Small intestine (tissue), 7 donors: Measurements from ENCODE around the gene ADGRG6. TPM values are rescaled to one million over a fixed set of nuclear protein-coding genes. Genes with fewer than 3 reads are reported as not detected.
A peak's percentile ranks its signal among the peaks of the same experiment; 100 is the strongest.

Experiments
- DNase-seq, 2 donors: peaks; one replicate each; pipeline versions ENCODE4 v3.0.0 to v3.0.0-alpha.2; 2013
- FAIRE-seq: peaks from 2 replicates; lab custom pipeline; 2012; peaks lifted over from hg19 to GRCh38; lab: Jason Lieb, UNC
- H3K27ac ChIP-seq, 3 donors: one replicate each; pipeline ENCODE4 v1.5.1; 2013; ENCODE audit warnings: low read length in 2 of 3, mild to moderate bottlenecking in 2 of 3, control low read depth in 1 of 3, inconsistent platforms in 1 of 3, low read depth in 1 of 3, moderate library complexity in 1 of 3
- H3K27me3 ChIP-seq, 3 donors: one replicate each; pipeline ENCODE4 v1.6.1; 2013; ENCODE audit warnings: low read length in 3 of 3, inconsistent platforms in 1 of 3; ENCODE audit not compliant: control insufficient read depth in 3 of 3, insufficient read depth in 3 of 3
- H3K36me3 ChIP-seq, 3 donors: one replicate each; pipeline ENCODE4 v1.6.1; 2013; ENCODE audit warnings: low read length in 3 of 3, inconsistent platforms in 1 of 3, low read depth in 1 of 3, mild to moderate bottlenecking in 1 of 3, moderate library complexity in 1 of 3; ENCODE audit not compliant: control insufficient read depth in 3 of 3, insufficient read depth in 2 of 3
- H3K4me1 ChIP-seq, 3 donors: one replicate each; pipeline ENCODE4 v1.6.1; 2013; ENCODE audit warnings: low read length in 2 of 3, inconsistent platforms in 1 of 3, low read depth in 1 of 3, mild to moderate bottlenecking in 1 of 3, moderate library complexity in 1 of 3; ENCODE audit not compliant: control insufficient read depth in 3 of 3, insufficient read depth in 2 of 3
- H3K4me3 ChIP-seq, 3 donors: one replicate each; pipeline ENCODE4 v1.5.1; 2013; ENCODE audit warnings: low read length in 3 of 3, control low read depth in 1 of 3, inconsistent platforms in 1 of 3, low read depth in 1 of 3, mild to moderate bottlenecking in 1 of 3, moderate library complexity in 1 of 3
- H3K9me3 ChIP-seq, 2 donors: one replicate each; pipeline ENCODE4 v1.6.1; 2013; ENCODE audit warnings: low read depth in 1 of 2, low read length in 1 of 2; ENCODE audit not compliant: control insufficient read depth in 2 of 2, insufficient read depth in 1 of 2
- WGBS, 3 donors: extraction: QIAGEN DNeasy Blood & Tissue Kit; methylation state at CpG; one replicate each; pipeline ENCODE4 v1.1.7; 2013; 5-methylcytosine and 5-hydroxymethylcytosine counted together
- polyA plus RNA-seq, 4 donors: library from polyadenylated mRNA; stranded (reverse) in 3 of 4; unstranded in 1 of 4; fragments of 200-250 nt in 3 of 4; fragments of 120-200 nt in 1 of 4; gene quantifications; one replicate each; pipeline versions ENCODE4 v1.2.1 to v1.2.3, GENCODE V29; 2013
- donor health status: healthy with polysubstance abuse.
- donor health status: control.
- donor health status: control.
- donor health status: Bipolar disorder and iron deficiency.
- donor health status: healthy.

ADGRG6 gene
- polyA plus RNA-seq, 4 donors = 5.4 to 25.8 (median 11.1) TPM

DNA sequence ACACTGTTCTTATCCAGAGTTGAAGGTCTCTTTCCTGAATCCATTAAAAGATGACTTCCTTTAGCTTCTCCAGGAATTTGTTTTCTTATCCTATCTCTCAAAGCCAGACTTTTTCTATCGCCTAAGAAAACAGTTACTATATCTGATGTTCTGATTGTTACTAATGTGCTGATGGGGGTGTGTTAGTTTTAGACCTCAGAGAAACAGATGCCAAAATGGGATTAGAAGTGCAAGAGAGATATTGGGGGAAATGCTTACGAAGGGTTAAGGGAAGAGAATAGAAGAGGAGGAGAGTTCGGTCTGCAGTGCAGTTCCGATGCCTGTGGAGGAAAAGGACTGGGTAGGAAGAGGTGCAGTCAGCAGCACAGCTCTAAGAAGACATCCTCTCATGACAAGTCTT, 35.7 kb upstream of the ADGRG6 start:
- Histone ChIP-seq H3K27ac (no peak overlapping the region), H3K36me3 (no peaks in the 10 kb centered on the region), H3K4me1 (peaks cover 0 to 5% (median 2%) of the 10 kb centered on the region in 3 donors), H3K4me3 (no peak overlapping the region), H3K9me3 (no peaks in the 10 kb centered on the region), H3K27me3 (no peaks in the 10 kb centered on the region)
- 79 to 89% (median 89%) methylated on average over 4 of the region's 4 CpGs for WGBS, 3 donors
- FAIRE-seq (no peak), DNase-seq (no peak)

DNA sequence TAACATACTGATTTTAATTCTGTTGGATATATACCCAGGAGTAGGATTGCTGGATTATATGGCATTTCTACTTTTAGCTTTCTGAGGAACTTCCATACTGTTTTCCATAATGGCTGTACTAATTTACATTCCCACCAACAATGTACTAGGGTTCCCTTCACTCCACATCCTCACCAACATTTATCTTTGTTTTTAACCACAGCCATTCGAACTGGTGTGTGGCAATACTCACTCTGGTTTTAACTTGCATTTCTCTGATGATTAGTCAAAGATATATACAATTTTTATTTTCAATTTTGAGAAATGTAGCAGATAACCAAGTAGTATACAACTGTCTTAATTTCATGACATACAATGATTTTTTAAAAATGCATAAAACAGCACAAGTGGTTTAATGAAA, 30.3 kb upstream of the ADGRG6 start:
- Histone ChIP-seq H3K27ac (no peak overlapping the region), H3K9me3 (no peaks in the 10 kb centered on the region), H3K4me1 (peaks cover 0 to 22% (median 2%) of the 10 kb centered on the region in 3 donors), H3K27me3 (no peaks in the 10 kb centered on the region), H3K36me3 (no peaks in the 10 kb centered on the region), H3K4me3 (no peak overlapping the region)
- no peak for FAIRE-seq
- 65 to 93% (median 75%) methylated on average over 1 of the region's 1 CpG for WGBS, 3 donors
- no peak for DNase-seq

DNA sequence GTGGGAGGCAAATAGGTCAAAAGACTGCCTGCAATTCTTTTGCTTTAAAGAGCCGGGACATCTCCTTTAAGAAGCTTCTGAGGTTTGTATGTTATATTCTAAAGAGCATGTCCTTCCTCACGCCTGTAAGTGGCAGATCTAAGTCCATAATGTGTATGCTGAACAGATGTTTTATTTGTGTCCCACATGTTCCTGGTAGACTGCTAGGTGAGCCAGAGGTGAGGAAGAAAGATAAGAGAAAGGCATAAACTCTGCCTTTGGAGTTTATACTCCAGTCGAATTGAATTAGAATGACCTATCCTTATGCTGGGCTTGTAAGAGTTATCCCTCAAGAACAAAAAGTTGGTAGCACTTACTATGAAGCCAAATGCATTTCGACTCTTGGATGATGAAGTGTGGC, 27.2 kb upstream of the ADGRG6 start:
- no peaks in the 10 kb centered on the region for H3K9me3 ChIP-seq
- H3K4me3 ChIP-seq = no peak overlapping the region
- peak; percentile 55 to 79 for DNase-seq
- peak overlapping the region in 2 of 3 donors; percentile 48 to 77 for H3K27ac ChIP-seq
- no peaks in the 10 kb centered on the region for H3K27me3 ChIP-seq
- 41 to 63% (median 49%) methylated on average over 4 of the region's 4 CpGs for WGBS, 3 donors
- FAIRE-seq = no peak
- no peaks in the 10 kb centered on the region for H3K36me3 ChIP-seq
- H3K4me1 ChIP-seq = peaks cover 0 to 28% (median 2%) of the 10 kb centered on the region in 3 donors

DNA sequence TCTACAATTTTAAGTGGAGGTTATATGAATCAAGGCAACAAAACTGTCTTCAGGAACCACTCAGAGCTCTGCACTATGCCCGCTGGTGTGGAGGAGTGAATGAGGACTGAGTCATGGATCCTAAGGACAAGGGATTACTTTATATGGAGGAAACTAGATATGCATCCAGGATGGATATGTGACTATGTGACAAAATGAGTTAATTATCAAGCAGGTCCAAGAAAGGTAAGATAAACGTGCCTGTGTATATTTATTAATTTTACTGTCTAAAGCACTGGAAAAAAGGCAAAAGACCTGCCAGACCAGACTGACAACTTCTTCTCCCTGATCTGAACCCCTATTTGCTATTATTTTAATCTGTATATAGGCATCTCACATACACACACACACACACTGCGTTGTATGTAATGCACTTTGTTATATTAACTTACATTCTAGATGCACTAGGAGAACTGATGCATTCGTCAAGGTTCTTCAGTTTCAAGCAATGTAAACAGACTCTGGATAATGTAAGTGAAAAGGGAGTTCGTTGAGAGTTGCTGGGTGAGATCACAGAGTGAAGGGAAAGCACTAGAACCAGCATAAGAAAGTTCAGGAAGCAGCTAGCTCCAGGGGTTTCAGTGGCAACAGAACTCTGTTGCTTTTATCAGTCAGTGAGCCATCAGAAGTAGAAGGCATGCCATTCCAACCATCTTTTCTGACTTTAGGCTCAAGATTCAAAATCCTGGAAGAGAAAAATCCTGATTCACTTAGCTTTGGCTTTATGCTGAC, 26.4 kb upstream of the ADGRG6 start:
- Histone ChIP-seq H3K27me3 (no peaks in the 10 kb centered on the region), H3K27ac (peak overlapping the region in 2 of 3 donors; percentile 32 to 77), H3K4me3 (no peak overlapping the region), H3K9me3 (no peaks in the 10 kb centered on the region), H3K36me3 (no peaks in the 10 kb centered on the region), H3K4me1 (peaks cover 0 to 32% (median 2%) of the 10 kb centered on the region in 3 donors)
- FAIRE-seq (no peak), DNase-seq (peak; percentile 74 to 88)
- 7 to 38% (median 24%) methylated on average over 5 of the region's 5 CpGs for WGBS, 3 donors

DNA sequence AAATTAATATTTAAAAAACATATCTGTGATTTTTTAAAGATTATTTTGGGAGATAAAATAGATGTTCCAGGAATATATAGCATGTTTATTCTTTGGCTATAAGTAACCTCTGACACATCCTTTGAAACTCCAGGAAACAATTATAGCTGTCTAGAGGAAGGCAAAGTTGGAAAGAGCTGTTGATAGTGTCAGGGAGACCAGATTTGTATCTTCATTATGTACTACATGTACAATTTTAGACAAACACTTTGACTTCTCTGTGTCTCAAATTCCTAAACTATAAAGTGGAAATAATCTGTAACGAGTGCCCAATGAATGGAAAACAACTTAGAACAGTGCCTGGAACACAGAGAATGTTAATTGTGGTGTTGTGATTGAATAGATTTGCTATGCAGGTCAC, 25.6 kb upstream of the ADGRG6 start:
- no peak for FAIRE-seq
- Histone ChIP-seq H3K9me3 (peaks cover 0 to 3% of the 10 kb centered on the region in 2 donors), H3K27me3 (no peaks in the 10 kb centered on the region)

DNA sequence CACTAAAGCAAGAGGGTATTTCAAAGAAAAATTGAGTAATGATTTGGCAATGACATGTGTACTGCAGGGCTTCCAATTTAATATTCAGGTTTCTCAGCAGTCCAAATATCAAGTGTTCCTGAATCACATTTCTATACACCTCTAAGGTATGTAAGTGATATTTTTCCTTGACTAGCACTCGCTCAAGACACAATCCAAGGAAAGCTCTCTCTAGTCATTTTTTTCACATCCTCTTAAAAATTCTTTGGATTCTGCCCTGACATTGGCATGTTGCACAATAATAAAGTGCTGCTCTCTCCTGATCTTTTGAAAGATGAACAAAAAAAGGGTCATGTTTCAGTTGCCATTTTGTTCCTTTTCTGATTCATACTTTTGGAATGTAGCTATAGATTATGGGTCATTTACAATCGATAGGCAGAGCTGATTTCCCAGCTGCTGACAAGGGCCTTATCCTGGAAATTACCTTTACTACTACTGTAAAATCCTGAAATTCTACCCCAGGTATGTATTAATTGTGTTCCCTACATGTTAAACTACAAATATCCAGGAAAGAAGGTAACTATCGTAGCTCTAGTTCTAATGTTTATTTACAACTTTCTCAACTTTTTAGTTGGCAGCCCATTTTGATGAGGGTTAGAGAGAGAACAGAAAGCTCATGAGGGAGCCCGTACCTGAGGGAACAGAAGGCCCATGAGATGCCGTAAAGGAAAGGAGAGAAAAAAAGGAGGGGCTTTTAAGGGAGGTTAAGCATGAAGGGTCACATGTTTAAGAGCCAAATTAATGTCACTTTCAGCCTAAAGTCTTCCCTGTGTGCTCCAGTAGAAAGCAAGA, 22.2 kb upstream of the ADGRG6 start:
- peaks cover 0 to 23% (median 2%) of the 10 kb centered on the region in 3 donors for H3K4me1 ChIP-seq
- FAIRE-seq (no peak), DNase-seq (peak; percentile 25 to 27)
- H3K4me3 ChIP-seq = no peak overlapping the region
- H3K27ac ChIP-seq = peak overlapping the region in 1 of 3 donors; percentile 60
- H3K27me3 ChIP-seq = no peaks in the 10 kb centered on the region
- 70 to 75% (median 74%) methylated on average over 5 of the region's 5 CpGs for WGBS, 3 donors
- H3K9me3 ChIP-seq = peaks cover 0 to 3% of the 10 kb centered on the region in 2 donors
- H3K36me3 ChIP-seq = no peaks in the 10 kb centered on the region

More for the DNA sequence above, 25.6 kb upstream of the ADGRG6 start:
- WGBS, 3 donors = 61 to 76% (median 68%) methylated on average over 1 of the region's 1 CpG
- Histone ChIP-seq H3K4me1 (peaks cover 0 to 32% (median 2%) of the 10 kb centered on the region in 3 donors), H3K27ac (peak overlapping the region in 1 of 3 donors; percentile 77), H3K4me3 (no peak overlapping the region), H3K36me3 (no peaks in the 10 kb centered on the region)
- no peak for DNase-seq

DNA sequence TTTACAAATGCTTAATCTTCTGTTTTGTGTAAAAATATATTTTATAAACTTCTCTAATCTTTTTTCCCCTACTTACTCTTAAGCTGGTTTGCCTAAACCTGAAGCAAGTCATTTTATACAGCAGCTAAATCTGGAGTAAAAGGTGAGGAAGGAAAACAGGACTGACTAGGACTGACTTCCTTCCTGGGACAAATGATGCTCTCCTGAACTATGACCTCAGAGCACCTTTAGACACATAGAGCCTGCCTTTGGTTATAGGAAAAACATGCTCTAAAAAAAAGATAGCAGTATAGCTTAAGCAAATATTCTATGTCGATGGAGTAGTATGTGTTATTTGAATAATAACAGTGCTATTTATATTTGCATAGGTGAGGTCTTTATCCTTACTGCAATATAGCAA, 21.5 kb upstream of the ADGRG6 start:
- DNase-seq (peak in 1 of 2 donors; percentile 25), FAIRE-seq (no peak)
- peaks cover 0 to 17% (median 2%) of the 10 kb centered on the region in 3 donors for H3K4me1 ChIP-seq
- 62 to 82% (median 67%) methylated on average over 1 of the region's 1 CpG for WGBS, 3 donors
- H3K4me3 ChIP-seq = no peak overlapping the region
- H3K27ac ChIP-seq = peak overlapping the region in 1 of 3 donors; percentile 60
- H3K9me3 ChIP-seq = peaks cover 0 to 3% of the 10 kb centered on the region in 2 donors
- no peaks in the 10 kb centered on the region for H3K27me3 ChIP-seq
- no peaks in the 10 kb centered on the region for H3K36me3 ChIP-seq

DNA sequence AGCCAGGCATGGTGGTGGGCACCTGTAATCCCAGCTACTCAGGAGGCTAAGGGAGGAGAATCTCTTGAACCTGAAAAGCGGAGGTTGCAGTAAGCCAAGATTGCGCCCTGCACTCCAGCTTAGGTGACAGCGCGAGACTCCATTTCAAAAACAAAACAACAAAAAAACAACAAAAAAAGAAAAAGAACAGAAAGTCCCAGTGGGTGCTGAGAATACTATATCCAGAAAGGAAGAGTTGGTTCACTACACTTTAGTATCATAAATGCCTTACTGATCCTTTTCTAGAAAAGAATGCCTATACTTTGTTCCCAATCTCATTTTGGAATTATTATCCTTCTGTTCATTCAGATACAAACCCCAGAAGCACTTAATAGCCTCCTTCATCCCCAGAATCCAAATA, 20.9 kb upstream of the ADGRG6 start:
- Histone ChIP-seq H3K27me3 (no peaks in the 10 kb centered on the region), H3K4me1 (peaks cover 0 to 13% (median under 1%) of the 10 kb centered on the region in 3 donors), H3K27ac (no peak overlapping the region), H3K9me3 (peaks cover 0 to 3% of the 10 kb centered on the region in 2 donors), H3K36me3 (no peaks in the 10 kb centered on the region), H3K4me3 (no peak overlapping the region)
- 97 to 99% (median 99%) methylated on average over 4 of the region's 4 CpGs for WGBS, 3 donors
- FAIRE-seq (no peak), DNase-seq (no peak)
